Measurements from ENCODE around the gene RFC2. TPM values are rescaled to one million over a fixed set of nuclear protein-coding genes. Genes with fewer than 3 reads are reported as not detected.

Gene RFC2
- total RNA-seq, 1 donor from 2014 or later, result 18.5 TPM

DNA sequence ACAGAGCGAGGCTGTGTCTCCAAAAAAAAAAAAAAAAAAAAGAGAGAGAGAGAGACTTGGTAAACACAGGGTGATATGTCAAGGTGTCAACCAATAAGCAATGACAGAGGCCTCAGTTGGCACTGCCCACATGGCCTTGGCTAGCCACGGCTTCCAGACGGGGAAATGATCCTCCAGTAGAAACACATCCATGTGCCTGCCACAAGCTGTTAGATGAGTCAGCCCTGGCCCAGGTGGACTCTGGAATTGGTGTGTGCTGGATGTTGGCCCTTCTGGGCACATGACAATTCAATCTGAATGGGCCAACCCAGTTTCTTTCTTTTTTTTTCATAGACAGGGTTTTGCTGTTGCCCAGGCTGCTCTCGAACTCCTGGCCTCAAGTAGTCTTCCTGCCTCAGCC is 13.7 kb downstream of the RFC2 start:
- Histone ChIP-seq H3K27me3 (ENCODE audit: low read depth) (no peaks in the 10 kb centered on the region), H3K4me1 (peaks cover 5% of the 10 kb centered on the region), H3K36me3 (peaks cover 96% of the 10 kb centered on the region), H3K4me3 (no peak overlapping the region), H3K27ac (no peak overlapping the region), H3K9me3 (no peaks in the 10 kb centered on the region)
- ATAC-seq (no peak), DNase-seq (no peak)
- TF ChIP-seq, protein P1, sequence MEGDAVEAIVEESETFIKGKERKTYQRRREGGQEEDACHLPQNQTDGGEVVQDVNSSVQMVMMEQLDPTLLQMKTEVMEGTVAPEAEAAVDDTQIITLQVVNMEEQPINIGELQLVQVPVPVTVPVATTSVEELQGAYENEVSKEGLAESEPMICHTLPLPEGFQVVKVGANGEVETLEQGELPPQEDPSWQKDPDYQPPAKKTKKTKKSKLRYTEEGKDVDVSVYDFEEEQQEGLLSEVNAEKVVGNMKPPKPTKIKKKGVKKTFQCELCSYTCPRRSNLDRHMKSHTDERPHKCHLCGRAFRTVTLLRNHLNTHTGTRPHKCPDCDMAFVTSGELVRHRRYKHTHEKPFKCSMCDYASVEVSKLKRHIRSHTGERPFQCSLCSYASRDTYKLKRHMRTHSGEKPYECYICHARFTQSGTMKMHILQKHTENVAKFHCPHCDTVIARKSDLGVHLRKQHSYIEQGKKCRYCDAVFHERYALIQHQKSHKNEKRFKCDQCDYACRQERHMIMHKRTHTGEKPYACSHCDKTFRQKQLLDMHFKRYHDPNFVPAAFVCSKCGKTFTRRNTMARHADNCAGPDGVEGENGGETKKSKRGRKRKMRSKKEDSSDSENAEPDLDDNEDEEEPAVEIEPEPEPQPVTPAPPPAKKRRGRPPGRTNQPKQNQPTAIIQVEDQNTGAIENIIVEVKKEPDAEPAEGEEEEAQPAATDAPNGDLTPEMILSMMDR (IDR thresholded peaks at IDR 0.05), result no peak
- intact Hi-C loops (cut with DNase I), result no loop called here

DNA sequence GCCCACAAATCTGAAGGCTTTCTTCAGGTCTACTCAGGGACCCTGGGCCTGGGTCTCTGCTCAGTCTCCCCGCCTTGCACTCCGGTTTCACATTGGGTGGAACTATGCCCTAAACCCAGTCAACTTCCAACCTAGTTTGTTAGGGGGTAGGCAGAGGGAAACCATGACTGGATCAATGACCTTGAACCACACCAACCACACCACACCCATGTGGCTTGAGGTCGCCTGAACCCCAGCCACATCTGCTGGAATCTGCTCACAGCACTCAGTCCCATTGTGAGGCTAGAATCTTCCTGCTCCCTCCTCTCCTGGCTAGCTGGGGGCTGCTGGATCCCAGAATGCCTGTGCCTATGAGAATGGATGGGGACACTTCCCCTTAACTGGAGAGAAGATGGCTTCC is 17.9 kb downstream of the RFC2 start:
- no peaks in the 10 kb centered on the region for H3K9me3 ChIP-seq
- DNase-seq (no peak), ATAC-seq (no peak)
- TF ChIP-seq, protein P1 (IDR thresholded peaks at IDR 0.05), result no peak
- H3K27me3 ChIP-seq (ENCODE audit: low read depth), result no peaks in the 10 kb centered on the region
- no peaks in the 10 kb centered on the region for H3K4me1 ChIP-seq
- intact Hi-C loops (cut with DNase I), result no loop called here
- no peak overlapping the region for H3K27ac ChIP-seq
- H3K4me3 ChIP-seq, result no peak overlapping the region
- H3K36me3 ChIP-seq, result peaks cover 97% of the 10 kb centered on the region

DNA sequence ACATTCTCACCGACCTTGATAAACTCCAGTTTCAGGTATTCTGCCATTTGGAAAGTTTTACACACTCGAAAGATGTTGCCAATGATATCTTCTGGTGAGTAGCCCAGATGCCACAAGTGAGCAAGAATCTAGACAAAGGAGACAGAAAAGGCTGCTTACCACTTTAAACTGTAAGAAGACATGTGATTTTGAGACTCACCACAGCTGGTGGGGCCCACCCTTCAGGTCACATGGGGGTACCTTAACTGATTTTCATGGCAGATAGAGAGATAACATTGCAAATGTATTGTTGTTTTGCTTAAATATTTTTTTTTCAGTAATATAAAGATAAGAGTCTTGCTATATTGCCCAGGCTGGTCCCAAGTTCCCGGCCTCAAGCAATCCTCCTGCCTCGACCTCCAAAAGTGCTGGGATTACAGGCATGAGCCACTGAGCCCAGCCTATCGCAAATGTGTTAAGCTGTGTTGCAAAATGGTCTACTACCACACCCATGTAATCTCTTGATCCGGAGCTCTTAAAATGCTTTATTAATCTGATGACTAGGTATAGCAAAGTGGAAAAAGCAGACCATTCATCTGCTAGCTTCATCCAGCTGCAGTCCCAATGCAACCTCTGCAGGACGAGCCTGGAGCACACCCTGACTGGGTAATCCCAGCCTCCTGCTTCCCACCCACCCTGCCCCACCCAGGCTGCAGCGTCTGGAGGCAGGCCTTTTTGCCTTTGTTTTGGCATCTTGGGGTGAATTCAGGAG is 18.5 kb downstream of the RFC2 start:
- DNase-seq (no peak), ATAC-seq (no peak)
- Histone ChIP-seq H3K4me3 (no peak overlapping the region), H3K36me3 (peaks cover 97% of the 10 kb centered on the region), H3K27ac (no peak overlapping the region), H3K27me3 (ENCODE audit: low read depth) (no peaks in the 10 kb centered on the region), H3K4me1 (no peaks in the 10 kb centered on the region), H3K9me3 (no peaks in the 10 kb centered on the region)
- intact Hi-C loops (cut with DNase I), result no loop called here
- TF ChIP-seq, protein P1 (IDR thresholded peaks at IDR 0.05), result no peak

DNA sequence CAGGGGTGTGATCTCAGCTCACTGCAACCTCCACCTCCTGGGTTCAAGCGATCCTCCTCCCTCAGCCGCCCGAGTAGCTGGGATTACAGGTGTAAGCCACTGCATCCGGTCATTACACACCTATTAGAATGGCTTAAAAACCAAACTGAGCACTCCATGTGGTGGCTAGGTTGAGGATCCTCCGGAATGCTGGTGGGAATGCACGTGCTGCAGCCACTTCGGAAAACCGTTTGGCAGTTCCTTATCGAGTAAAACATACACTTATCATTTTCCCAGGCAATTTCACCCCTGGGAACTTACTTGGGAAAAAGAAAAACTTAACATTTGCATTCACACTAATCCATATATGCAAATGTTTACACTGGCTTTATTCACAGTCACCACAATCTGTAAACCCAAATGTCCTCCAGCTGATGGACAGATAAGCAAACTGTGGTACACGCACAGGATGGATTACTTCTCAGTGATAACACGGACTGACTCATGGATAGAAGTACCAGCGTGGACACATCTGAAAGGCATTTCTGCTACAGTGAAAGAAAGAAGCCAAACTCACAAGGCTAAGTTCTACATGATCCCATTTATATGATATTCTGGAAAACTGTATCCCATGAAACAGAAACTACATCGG is 20.4 kb downstream of the RFC2 start:
- no peak overlapping the region for H3K27ac ChIP-seq
- no peak for DNase-seq
- no peaks in the 10 kb centered on the region for H3K27me3 ChIP-seq (ENCODE audit: low read depth)
- peaks cover 84% of the 10 kb centered on the region for H3K36me3 ChIP-seq
- peaks cover 6% of the 10 kb centered on the region for H3K4me1 ChIP-seq
- TF ChIP-seq, protein P1 (IDR thresholded peaks at IDR 0.05), result no peak
- intact Hi-C loops (cut with DNase I), result no loop called here
- no peak overlapping the region for H3K4me3 ChIP-seq
- H3K9me3 ChIP-seq, result no peaks in the 10 kb centered on the region
- ATAC-seq, result no peak

DNA sequence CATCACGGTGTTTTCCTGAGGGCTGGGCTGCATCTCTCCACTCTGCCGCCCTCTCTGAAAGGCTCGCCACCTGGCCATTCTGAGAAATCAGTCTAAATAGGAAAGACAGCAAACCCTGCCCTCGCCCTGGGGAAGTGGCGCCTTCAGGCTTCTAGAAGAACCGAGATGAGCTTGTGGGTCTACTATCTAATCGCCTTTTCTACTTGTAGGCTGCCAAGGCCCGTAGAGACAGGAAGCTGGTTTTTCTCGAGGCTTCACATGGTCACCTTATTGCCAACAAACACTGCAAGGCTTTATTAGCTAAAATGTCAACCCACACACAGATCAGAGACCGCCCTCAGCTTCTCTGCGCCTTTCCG is 23.0 kb downstream of the RFC2 start:
- Histone ChIP-seq H3K4me1 (peaks cover 6% of the 10 kb centered on the region), H3K4me3 (no peak overlapping the region), H3K9me3 (no peaks in the 10 kb centered on the region), H3K27me3 (ENCODE audit: low read depth) (no peaks in the 10 kb centered on the region), H3K27ac (peak overlapping the region; percentile 31), H3K36me3 (peaks cover 58% of the 10 kb centered on the region)
- intact Hi-C loops (cut with DNase I), result no loop called here
- ATAC-seq (peak in 1 of 2 donors; percentile 22), DNase-seq (no peak)
- TF ChIP-seq, protein P1 (IDR thresholded peaks at IDR 0.05), result no peak

Data from lower lobe of right lung (tissue), 2 donors.